Heart left ventricle (tissue), 16 donors: ENCODE measurements around the gene MANSC1. TPM values are rescaled to one million over a fixed set of nuclear protein-coding genes. Genes with fewer than 3 reads are reported as not detected.
A peak's percentile ranks its signal among the peaks of the same experiment; 100 is the strongest.

Experiments
- ATAC-seq, 4 donors: fragments of 200-7000 bp; cut with Tn5 transposase; one replicate each; pipeline ENCODE4 v1.9.1; 2020 to 2022; ENCODE audit warnings: moderate library complexity in 4 of 4, mild to moderate bottlenecking in 3 of 4, moderate number of reproducible peaks in 1 of 4
- DNase-seq, 5 donors: peaks; one replicate each; pipeline ENCODE4 v3.0.0-alpha.2; 2020
- H3K27ac ChIP-seq, 12 donors: fragments of 200-600 bp; sonication (generic) in 4 of 12; one replicate each; pipeline versions ENCODE4 v1.5.0 to v1.8.0; 2016 to 2022; ENCODE audit warnings: mild to moderate bottlenecking in 2 of 12
- H3K27me3 ChIP-seq, 9 donors: fragments of 200-600 bp; sonication (generic) in 2 of 9; one replicate each; pipeline versions ENCODE4 v1.5.1 to v1.8.0; 2016 to 2022; ENCODE audit warnings: mild to moderate bottlenecking in 3 of 9
- H3K36me3 ChIP-seq, 9 donors: fragments of 200-600 bp; sonication (generic) in 2 of 9; one replicate each; pipeline versions ENCODE4 v1.5.0 to v1.8.0; 2018 to 2022; ENCODE audit warnings: mild to moderate bottlenecking in 2 of 9
- H3K4me1 ChIP-seq, 12 donors: fragments of 200-600 bp; sonication (generic) in 4 of 12; one replicate each; pipeline versions ENCODE4 v1.5.0 to v1.8.0; 2016 to 2022; ENCODE audit warnings: mild to moderate bottlenecking in 3 of 12
- H3K4me3 ChIP-seq, 12 donors: fragments of 200-600 bp; sonication (generic) in 4 of 12; one replicate each; pipeline versions ENCODE4 v1.5.0 to v1.8.0; 2017 to 2022; ENCODE audit warnings: mild to moderate bottlenecking in 9 of 12, moderate library complexity in 4 of 12
- H3K9me3 ChIP-seq, 12 donors: fragments of 200-600 bp; sonication (generic) in 4 of 12; one replicate each; pipeline versions ENCODE4 v1.5.0 to v1.8.0; 2016 to 2022; ENCODE audit warnings: mild to moderate bottlenecking in 1 of 12
- CTCF ChIP-seq, 12 donors: fragments of 200-600 bp; sonication (generic) in 4 of 12; IDR thresholded peaks; one replicate each; pipeline versions ENCODE4 v1.5.0 to v1.8.0; 2018 to 2022; ENCODE audit warnings: antibody characterized with exemption in 12 of 12, mild to moderate bottlenecking in 5 of 12
- POLR2A ChIP-seq, 2 donors: fragments of 450-650 bp; IDR thresholded peaks; one replicate each; pipeline ENCODE4 v1.6.1; 2017; ENCODE audit warnings: antibody characterized with exemption in 2 of 2, mild to moderate bottlenecking in 2 of 2, moderate library complexity in 2 of 2
- WGBS, 4 donors: extraction: QIAGEN DNeasy Blood & Tissue Kit in 2 of 4; methylation state at CpG; one replicate each; pipeline versions ENCODE4 v1.1.5 to v1.1.7; 2013 to 2018; 5-methylcytosine and 5-hydroxymethylcytosine counted together
- intact Hi-C, 10 donors: fragments of 100-400 bp; cut with DNase I; formaldehyde crosslinking; loops; one replicate each; pipeline versions ENCODE4 v1.11.1 to v1.14.2; 2022
- polyA plus RNA-seq, 2 donors: library from polyadenylated mRNA; stranded (reverse); fragments of 200-250 nt; gene quantifications; one replicate each; pipeline ENCODE4 v1.2.3, GENCODE V29; 2013
- total RNA-seq, 9 donors: library from RNA; depleted of rRNA in 2 of 9; stranded (reverse); fragments of >200 nt in 2 of 9; fragmentation: NEBNext Ultra II Directional in 3 of 9; extraction: Animal tissue kit (Norgen Biotek cat#: 25700) in 3 of 9; gene quantifications; one replicate each; pipeline versions ENCODE4 v1.1.0 to v1.2.4, GENCODE V29; 2016 to 2023
- donor health status: ischemic (EF 13 %, LVEDD 7.1; RV severe dilation, severe dysfunction).
- donor health status: healthy with polysubstance abuse.
- donor health status: DM: no; HTN: yes; CAD: no.
- donor health status: DM: no; HTN: no; CAD: no.
- donor health status: ischemic (EF 25% LVEDD 6.9; RV normal size, moderate dysfunction).
- donor health status: ischemic (EF 25% LVEDD 5.7; RV mildly dilated, moderate dysfunction).
- donor health status: healthy.
- donor health status: DM: yes; HTN: yes; CAD: no.
- donor health status: ischemic (EF 35%, LVEDD 5.7; RV mildly dilated, moderate dysfunction).
- donor health status: nonischemic (EF 11% LVEDD 7.7; RV severe dilation, severe dysfunction).
- donor health status: DM: yes; HTN: yes; CAD: no.
- donor health status: PGD.
- donor health status: ischemic (EF 29% LVEDD 5.4; RV normal size, mild dysfunction).
- donor health status: nonischemic (EF 23%, LVEDD 6.1; RV moderate dilation, normal function).

MANSC1 gene
- total and polyA plus RNA-seq, 11 donors, result 4.5 to 23.1 (median 11.1) TPM

- WGBS, 4 donors, result 62 to 74% (median 71%) methylated on average over 4 of the region's 4 CpGs
- H3K9me3 ChIP-seq, result no peaks in the 10 kb centered on the region
- peaks cover 0 to 28% (median 9%) of the 10 kb centered on the region in 12 donors for H3K4me1 ChIP-seq
- no peak for TF ChIP-seq CTCF (IDR thresholded peaks at IDR 0.05)
- no peak for TF ChIP-seq POLR2A (IDR thresholded peaks at IDR 0.05)
- H3K27me3 ChIP-seq, result no peaks in the 10 kb centered on the region
- ATAC-seq (peak in 2 of 4 donors; percentile 60 to 70), DNase-seq (no peak)
- H3K36me3 ChIP-seq, result peaks cover 0 to 5% (median 0%) of the 10 kb centered on the region in 9 donors
- H3K27ac ChIP-seq, result peak overlapping the region in 4 of 12 donors; percentile 11 to 70 (median 22)
- no peak overlapping the region for H3K4me3 ChIP-seq
- intact Hi-C loops, result loop anchor here in 8 of 10 donors (2.0 to 10.0 kb wide), 8 partner anchors 182 to 327 kb away; partner anchors contain the start of gene DUSP16 (in 1 of the 8)
These were observed 30.0 kb upstream of the MANSC1 start for GRCh38 chr12:12379831-12380730.

- Histone ChIP-seq H3K36me3 (peaks cover 0 to 5% (median 0%) of the 10 kb centered on the region in 9 donors), H3K4me1 (peaks cover 0 to 15% (median 9%) of the 10 kb centered on the region in 12 donors), H3K4me3 (no peak overlapping the region), H3K27me3 (no peaks in the 10 kb centered on the region), H3K9me3 (no peaks in the 10 kb centered on the region), H3K27ac (no peak overlapping the region)
- WGBS, 4 donors, result 83 to 94% (median 88%) methylated on average over 2 of the region's 2 CpGs
- DNase-seq (no peak), ATAC-seq (no peak)
- TF ChIP-seq CTCF (IDR thresholded peaks at IDR 0.05) (no peak), POLR2A (IDR thresholded peaks at IDR 0.05) (no peak)
- intact Hi-C loops, result loop anchor here in 8 of 10 donors (2.0 to 10.0 kb wide), 8 partner anchors 184 to 329 kb away; partner anchors contain the start of gene DUSP16 (in 1 of the 8)
These were observed 28.6 kb upstream of the MANSC1 start for GRCh38 chr12:12378616-12379015.

- no peak for TF ChIP-seq POLR2A (IDR thresholded peaks at IDR 0.05)
- peak; percentile 63 to 85 (median 76) for TF ChIP-seq CTCF (IDR thresholded peaks at IDR 0.05)
- intact Hi-C loops, result loop anchor here (1.0 to 10.0 kb wide), 16 partner anchors 185 to 360 kb away; partner anchors contain the start of gene DUSP16 (in 2 of the 10)
- DNase-seq (no peak), ATAC-seq (peak; percentile 63 to 83 (median 74))
- Histone ChIP-seq H3K9me3 (no peaks in the 10 kb centered on the region), H3K27me3 (no peaks in the 10 kb centered on the region), H3K36me3 (peaks cover 0 to 14% (median 4%) of the 10 kb centered on the region in 9 donors), H3K4me1 (peaks cover 0 to 15% (median 9%) of the 10 kb centered on the region in 12 donors), H3K27ac (no peak overlapping the region), H3K4me3 (no peak overlapping the region)
- WGBS, 4 donors, result 78 to 82% (median 80%) methylated on average over 12 of the region's 12 CpGs
These were observed 26.8 kb upstream of the MANSC1 start for GRCh38 chr12:12376646-12377448.
